Measurements from ENCODE around the gene GPC1.

DNA sequence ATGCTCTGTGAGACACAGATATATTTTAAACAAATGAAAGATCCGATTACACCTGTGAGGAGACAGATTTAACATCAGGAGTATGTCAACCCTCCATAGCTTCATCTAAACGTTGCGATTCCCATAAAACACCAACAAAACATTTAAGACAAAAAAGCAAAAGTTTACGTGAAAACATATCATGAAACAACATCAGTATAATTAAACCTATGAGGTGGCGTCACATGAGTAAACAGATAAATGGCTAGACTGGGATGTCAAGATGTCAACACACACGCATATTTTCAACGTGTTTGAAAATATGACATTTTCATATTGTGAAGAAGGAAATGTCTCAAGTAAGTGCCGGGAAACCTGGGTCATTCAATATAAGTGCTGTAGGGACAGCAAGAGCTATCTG is 25.5 kb upstream of the GPC1 start:
- TF ChIP-seq, protein P1, sequence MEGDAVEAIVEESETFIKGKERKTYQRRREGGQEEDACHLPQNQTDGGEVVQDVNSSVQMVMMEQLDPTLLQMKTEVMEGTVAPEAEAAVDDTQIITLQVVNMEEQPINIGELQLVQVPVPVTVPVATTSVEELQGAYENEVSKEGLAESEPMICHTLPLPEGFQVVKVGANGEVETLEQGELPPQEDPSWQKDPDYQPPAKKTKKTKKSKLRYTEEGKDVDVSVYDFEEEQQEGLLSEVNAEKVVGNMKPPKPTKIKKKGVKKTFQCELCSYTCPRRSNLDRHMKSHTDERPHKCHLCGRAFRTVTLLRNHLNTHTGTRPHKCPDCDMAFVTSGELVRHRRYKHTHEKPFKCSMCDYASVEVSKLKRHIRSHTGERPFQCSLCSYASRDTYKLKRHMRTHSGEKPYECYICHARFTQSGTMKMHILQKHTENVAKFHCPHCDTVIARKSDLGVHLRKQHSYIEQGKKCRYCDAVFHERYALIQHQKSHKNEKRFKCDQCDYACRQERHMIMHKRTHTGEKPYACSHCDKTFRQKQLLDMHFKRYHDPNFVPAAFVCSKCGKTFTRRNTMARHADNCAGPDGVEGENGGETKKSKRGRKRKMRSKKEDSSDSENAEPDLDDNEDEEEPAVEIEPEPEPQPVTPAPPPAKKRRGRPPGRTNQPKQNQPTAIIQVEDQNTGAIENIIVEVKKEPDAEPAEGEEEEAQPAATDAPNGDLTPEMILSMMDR (IDR thresholded peaks at IDR 0.05; ENCODE audit: low read depth, low read length) = no peak
- no peak for TF ChIP-seq EZH2phosphoT487 (IDR thresholded peaks at IDR 0.05; ENCODE audit: low read depth)

Data from OCI-LY3 (cell line).